ENCODE results near the gene CAMK2B.

The CAMK2B gene

DNA sequence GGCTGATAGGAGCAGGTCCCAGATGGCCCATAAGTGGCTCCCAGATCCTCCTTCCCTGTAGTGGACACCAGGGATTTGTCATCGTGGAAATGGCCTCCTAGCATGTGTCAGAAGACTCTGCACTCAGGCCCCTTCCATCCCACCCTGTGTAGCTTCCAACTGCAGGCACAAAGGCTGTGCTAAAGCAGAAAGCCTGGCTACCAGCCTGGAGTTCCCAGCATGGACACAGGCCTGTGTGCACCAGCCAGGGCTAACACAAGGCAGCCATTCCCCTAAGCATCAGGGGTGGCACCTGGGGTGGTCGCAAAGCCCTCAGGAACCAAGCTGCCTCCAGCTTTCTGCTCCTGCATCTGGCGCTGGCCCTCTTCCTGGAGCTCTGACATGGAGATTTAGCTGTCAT is 4.5 kb upstream of the CAMK2B start:
- DNase-seq, result no peak

DNA sequence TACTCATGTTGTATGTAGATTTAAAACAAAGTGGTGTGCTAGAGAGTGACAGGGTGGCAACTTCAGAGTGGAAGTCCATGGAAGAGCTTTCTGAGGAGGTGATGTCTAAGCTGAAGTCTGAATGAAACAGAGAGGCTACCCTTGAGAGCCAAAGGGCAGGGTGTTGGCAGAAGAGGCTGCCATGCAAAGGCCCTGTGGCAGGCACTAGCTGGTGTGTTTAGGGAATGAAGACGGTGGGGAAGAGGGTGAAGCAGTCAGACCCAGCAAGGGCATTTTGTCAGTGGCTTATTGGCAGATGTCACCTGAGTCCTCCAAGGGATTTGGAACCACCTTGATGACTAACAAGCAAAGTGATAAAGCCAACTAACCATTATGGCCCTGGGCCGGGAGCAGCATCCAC is 3.7 kb upstream of the CAMK2B start:
- DNase-seq, result no peak

DNA sequence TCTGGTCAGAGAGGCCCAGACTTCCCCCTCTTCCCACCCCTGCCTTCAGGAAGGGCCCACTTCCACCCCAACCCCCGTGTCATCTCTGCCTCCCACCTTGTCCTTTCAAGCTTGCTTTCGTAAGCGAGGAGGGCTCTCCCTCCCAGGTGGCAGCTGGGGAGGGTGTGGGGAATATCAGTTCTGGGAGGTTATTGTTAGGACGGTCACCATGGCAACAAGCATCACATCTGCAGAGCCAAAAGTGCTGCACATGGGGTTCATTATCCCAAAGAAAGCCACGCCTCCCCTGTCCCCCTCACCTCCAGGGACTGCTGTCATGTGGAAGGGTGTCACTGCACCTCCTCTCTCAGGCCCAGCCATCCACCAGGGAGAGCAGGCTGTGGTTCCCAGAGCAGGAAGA is 2.6 kb upstream of the CAMK2B start:
- DNase-seq, result no peak

DNA sequence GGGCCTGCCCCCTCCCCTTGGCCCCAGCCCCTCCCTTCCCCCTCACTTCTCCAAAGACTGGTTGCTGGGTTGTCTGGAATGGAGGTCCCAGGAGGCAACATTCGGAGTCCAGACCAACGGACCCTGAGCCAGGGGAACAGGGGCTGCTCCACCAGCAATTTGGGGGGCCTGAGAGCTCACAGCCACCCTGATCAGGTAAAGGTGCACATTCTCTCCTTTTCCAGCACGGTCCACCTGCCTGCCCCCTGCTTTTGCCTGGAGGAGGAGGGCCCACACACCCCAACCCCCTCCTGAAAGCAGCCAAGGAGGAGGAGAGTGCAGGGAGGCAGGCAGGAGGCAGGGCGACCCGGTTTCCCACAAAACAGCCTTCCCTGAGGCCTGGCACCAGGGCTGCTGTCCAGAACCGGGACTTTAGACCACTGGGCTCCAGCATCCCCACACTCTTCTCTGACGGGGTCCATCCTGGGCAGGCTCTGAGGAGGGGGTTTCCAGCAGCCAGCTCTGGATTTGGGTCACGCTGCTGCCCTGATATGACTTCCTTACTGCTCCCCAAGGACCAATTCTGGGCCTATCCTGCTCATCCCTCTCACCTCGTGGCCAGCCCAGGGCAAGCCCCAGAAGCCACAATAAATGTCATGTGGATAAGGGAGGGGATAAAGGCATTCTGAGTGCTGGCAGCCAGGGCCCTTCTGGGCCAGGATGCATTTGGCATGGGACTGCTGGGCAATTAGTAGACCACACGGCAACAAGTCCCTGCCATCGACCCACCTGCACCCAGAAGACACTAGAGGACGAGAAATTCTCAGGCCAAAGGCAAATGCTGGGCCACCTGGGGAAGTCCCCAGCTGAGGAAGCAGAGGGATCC is 1.1 kb upstream of the CAMK2B start:
- no peak for DNase-seq

DNA sequence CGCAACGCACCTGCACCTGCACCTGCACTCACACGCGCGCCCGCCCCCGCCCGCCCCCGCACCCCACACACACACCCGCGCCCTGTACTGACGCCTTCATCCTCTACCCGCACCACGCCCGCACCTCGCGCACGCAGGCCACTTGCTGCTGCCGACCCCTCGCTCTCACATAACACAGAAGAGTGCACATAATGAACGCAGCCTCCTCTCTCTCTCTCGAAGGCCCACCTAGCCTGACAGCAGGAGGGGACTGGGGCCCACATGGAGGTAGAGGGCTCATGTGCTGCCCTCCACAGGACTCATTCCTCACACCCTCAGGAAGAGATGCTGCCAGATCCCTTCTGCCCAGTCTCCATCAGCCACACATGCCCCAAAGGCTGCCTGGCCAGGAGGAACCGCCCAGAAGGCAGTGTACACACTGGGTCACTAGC is 432 bp upstream of the CAMK2B start:
- no peak for DNase-seq

DNA sequence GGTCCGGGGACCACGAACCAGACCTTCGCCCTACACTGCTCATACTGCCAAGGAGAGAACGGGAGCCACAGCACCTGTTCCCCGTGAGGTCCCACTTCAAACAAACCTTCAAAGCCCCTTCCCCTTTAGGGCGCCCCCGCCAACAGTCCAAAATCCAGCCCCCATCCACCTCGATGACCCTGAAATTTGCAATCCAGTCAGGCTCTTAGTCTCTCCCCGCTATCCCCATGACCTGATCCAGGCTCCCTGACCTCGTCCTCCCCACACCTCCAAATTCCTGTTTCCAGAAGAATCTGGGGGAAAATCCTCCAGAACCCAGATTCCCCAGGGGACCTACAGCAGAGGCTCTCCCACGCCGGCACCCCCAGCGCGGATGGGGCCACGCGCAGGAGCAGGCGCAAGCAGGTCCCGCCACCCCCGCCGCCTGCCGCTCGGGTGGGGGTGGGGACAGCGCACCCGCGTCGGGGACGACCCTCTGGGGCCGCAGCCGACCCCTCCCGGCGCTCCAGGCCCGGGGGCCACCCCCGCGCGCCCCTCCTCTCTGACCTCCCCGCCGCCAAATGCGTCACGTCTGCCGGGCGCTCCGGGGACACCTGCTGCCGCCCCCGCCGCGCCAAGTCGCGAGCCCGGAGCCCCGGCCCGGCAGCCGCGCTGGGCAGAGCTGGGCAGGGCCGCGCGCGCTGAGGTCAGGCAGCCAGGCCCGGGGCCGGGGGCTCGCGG is 753 bp downstream of the CAMK2B start:
- no peak for DNase-seq

DNA sequence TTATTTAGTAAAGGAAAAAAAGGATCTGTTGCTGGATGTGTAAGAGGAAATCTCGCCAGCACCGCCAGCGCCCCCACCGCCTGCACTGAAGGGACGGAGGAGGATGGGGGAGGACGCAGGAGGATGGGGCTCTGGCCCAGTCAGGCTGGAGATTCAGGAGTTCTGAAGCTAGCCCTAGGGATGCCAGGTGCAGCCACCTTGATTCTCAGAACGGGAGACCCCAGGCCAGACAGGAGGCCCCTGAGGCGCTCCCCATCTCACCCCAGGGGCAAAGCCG is 1.3 kb downstream of the CAMK2B start:
- no peak for DNase-seq

DNA sequence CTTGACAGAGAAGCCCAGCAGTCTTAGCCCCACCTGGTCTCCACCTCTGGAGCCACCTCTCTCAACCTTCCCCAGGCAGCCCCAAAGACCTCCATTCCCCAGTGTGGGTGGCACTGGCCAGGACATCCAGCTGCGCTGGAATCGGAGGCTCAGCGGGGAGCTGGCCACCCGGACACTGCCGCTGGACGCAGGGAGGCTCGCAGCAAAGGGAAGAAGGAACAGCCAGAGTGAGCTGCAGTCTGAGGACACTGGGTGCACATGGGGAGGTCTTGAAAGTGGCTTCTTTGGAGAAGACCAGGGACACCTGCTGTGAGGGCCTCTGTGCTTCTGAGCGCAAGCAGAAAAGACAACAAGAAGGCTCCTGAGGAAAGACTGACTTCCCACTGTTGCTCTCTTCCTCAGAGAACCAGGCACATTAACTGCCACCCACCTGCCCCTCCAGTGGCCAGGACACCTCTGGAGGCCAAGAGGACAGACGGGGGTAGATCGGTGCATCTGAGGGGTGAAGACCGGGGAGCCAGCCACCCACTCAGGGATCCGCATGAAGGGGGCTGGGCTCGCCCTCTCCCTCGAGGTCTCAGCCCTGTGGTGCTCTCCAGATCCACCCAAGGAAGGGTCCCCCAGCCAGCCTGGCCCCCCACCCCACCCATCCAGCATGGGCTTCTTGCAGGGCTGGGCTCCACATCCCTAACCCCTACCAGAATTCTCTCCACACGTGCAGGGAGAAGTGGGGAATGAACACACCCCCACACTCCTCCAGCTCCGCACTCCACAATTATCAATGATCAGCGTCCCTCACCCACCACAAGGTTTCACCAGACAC is 1.8 kb downstream of the CAMK2B start:
- DNase-seq, result no peak

DNA sequence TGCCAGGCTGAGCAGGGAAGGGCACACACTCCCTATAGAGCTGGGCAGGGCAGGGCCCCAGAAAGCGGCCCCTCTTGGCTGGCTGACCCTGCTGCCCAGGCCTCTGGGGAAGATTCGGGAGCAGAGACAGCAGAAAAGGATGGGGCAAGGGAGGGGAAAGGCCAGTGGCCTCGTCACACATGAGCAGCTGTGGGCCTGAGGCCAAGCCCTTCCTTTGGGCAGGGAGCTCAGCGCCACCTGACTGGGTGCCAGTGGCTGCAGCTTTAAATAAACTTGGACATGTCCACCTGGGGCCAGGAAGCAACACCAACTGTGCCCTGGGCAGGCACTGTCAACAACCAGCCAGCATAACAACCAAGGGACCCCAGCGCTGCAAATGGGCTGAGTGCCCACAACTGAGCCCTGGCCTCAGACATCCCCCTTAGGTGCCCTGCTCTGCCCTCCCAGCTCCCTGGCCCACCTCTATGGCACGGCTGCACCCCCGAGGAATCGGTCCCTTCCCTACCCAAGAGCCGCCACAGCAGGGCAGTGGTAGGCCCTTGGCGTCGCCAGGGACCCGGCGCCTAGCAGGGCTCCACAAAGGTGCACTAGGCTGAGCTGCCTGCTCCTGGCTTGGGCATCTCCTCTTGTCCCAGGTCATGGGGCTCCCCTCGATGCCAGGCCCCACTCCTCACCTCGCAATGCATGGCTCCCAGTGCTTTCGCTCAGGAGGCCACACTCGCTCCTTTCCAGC is 2.6 kb downstream of the CAMK2B start:
- DNase-seq, result no peak

DNA sequence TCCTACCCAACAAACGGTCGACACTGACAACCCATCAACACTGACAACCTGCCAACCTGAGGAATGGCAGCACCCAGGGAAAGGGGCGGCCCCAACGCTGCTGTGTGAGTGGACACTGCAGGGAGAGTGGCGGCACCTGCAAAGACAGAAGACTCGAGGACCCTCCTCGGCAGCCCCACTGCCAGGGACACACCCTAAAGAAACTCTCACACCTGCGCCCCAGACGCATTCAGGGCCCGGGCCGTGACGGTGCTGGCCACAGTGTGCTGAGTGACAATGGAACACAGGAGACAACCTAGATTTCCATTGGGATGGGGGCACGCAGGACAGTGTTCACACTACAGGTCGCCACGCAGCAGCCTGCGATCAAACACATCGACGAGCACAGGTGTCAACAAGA is 3.6 kb downstream of the CAMK2B start:
- DNase-seq, result no peak

DNA sequence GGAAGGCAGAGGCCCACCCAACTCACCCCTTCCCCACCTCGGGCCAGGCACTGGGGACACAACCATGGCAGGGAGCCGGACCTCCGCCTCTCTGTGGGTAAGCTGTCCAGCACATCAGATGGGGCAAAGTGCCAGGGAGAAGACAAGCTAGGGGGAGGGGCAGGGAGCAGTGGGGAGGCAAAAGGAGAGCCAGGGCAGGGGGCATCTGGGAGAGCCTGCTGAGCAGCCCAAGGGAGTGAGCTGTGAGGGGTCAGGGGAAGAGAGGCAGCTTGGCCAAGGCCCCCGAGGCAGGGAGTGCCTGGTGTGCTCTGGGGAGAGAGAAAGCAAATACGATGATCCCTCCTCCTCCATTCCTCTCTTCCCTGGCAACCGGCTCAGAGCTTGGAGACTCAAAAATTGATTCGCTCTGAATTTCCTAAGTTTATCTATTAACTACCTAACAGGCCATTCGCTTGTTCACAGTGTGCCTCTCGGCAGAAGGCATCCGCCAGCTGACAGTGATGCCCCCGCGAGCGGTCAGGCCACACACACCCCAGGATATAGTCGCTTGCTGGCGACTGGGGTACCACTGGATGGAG is 4.5 kb downstream of the CAMK2B start:
- no peak for DNase-seq

DNA sequence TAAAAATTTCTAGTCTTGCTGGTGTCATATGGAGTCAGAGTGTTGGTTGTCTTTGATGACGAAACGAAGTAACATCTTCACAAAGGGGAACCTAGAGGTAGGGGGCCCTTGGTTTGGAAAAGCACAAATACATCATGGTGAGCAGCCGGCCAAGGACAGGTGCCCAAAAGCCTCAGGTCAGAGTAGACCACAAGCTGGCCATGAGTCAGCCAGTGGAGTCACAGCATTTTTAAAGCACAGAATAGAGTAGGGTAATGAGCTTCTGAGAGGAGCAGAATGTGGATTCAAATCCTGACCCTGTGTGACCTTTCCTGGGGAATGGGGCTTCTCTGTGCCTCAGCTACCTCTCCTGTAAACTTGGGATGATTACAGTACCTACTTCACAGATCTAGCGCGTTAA is 5.3 kb downstream of the CAMK2B start:
- DNase-seq, result no peak

DNA sequence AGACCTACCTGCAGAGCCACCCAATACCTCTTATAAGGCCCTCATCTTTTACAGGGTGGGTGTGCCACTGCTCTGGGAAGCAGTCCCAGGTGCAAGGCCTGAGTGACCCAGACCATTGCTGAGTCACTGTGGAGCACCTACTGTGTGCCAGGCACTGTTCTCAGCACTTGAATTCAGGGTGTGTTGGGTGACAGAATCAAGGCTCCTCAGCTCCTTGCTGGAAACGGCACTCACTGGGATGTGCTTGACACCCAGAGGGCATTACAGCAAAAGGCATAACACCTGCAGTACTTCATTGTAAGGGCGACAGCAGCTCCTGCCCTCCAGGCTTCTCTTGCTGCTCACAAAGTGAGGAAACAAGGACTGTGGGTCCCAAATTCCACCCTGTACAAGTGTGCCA is 7.1 kb downstream of the CAMK2B start:
- no peak for DNase-seq

DNA sequence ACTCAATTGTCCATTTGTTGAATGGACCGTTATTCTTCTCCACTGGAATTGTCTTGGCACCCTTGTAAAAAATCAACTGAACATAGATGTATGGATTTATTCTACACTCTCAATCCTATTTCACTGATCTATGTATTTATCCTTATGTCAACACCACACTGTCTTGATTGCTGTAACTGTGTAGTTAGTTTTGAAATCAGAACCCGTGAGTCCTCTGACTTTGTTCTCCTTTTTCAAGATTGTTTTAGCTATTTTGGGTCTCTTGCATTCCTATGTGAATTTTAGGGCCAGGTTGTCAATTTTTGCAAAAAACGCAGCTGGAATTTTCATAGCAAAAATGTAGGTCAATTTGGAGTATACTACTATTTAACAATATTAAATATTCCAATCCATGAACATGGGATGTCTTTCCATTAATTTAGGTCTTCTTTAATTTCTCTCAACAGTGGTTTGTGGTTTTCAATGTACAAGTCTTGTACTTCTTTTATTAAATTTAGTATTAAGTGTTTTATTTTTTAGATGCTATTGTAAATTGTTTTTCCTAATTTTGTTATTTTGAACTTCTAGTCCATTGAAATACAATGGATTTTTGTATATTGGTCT is 10.0 kb downstream of the CAMK2B start:
- no peak for DNase-seq

DNA sequence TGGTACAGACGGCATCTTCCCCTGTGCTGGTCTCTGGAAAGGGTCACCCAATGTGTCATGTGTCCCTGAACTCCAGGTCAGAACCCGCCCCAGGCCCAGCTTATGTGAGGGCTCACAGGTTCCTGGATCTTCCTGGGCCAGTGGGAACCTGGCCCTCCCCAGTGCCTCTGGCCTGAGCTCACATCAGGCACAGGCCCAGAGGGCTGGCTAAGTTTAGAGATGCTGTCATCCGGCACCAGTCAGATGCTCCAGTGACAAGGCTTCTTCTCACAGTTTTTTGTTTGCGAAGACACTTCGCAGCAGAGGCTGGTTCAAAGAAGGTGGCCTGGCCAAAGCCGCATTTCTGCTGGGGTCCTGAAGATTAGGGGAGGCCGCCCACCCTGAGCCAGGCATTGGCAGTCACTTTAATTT is 11.8 kb downstream of the CAMK2B start:
- DNase-seq, result no peak

DNA sequence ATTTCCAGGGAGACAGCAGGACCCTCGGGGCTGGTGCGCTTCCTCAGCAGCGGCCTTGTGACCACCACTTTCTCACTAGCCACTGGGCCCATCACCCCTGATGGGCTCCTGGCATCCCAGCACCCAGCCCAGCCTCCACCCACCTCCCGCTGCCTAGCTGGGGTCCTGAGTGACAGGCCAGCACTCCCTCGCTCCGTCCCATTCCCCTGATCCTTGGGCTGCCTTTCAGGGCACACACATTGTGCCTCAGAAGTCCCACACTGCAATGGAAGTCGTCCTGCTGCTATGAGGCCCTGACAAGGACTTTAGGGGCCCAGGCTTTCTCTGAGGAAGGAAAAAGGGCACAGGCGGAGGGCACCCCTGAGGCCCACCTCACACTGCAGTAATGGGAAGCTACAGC is 12.4 kb downstream of the CAMK2B start:
- DNase-seq, result no peak

DNA sequence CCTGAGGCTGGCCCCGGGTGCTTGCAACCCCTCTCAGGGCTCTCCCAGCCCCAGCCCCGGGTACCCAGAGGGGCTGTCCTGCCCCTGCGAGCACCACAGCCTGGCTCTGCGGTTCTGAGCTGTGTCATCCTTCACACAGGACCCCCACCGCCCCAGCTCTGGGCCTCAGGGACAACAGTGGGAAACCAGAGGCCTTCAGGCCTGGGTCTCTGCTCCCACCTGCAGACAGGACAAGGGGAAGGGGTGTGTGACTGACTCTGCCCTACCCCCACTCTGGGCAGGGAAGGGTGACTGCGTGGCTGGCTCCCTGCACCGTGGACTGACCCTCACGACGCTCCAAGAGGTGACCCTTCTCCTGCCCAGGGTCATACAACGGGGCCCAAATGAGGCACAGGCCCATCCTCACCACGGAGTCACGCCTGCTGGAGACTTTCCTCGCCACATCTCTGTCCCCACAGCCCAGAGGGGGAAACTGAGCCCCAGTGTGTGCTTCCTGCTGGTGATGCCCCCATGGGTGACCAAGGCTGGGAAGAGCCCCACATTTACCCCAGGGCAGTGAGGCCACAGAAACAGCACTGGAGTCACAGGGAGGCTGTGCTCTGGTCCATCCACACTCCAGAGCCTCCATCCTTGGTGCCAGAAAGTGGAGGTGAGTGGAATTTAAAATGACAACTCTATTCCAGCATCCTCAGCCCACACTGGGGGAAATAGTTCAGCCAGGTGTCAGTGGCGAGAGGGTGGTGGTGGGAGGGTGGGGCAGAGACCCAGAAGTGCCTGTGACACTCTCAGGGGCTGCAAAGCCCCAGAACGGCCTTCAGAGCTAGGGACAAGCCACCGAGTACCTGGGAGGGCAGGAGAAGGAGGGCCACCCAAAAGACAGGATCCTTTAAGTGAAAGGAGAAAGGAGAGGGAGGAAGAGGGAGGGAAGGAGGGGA is 13.6 kb downstream of the CAMK2B start:
- no peak for DNase-seq

DNA sequence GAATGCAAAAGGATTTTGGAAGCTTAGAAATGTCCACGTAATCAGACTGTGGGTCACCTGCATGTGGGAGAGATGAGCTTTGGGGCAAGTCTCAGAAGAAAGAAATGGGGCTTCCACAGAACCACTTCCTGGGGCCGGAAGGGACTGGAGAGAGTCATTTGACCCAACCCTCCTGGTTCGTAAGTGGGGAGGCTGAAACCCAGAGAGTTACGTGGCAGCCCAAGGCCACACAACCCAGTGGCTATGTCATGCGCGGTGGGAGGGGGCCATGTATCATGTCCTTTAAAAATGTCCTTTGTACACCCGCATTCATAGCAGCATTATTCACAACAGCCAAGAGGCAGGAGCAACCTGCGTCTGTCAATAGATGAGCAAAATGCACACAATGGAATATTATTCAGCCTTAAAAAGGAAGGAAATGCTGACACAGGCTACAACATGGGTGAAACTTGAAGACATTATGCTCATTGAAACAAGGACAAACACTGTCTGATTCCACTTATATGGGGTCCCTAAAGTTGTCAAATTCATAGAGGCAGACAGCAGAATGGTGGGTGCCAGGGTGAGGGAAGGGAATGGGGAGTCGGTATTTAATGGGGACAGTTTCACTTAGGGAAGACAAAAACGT is 15.1 kb downstream of the CAMK2B start:
- DNase-seq, result no peak

DNA sequence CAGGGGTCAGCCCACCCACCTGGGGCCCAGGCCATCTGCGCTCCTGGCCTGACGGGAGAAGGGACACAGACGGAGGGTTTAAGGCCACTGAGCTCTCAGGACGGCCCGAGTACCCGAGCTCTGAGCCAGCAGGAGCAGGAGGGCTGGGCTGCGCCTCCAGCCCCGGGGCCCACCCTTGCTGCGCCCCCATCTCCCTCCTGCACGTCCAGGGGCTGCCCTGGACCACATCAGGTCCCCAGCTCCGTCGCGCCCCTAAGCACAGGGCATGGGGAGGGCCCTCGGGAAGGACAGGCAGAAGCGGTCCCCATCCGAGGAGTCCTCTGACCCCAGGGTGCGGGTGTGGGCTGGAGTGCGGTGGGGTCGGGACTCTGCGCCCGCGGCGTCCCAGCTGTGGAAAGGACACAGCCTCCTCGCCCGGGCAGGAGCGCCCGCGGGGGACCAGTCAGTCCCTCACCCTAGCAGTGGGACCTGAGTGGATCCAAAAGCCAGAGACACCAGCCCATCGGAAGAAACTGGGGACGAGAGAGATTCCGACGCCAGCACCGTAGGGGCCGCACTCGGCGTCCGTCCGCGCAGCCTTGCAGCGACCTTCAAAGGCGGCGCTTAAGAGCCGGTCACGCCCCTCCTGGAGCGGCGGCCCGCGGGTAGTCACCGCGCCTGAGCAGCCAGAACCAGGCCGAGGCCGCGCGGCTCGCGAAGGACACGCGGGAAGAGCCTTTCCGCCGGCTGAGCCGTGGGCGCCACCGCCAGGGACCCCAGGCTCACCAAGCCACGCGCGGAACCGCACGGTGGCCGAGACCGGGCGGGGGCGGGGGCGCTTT is 15.9 kb downstream of the CAMK2B start:
- no peak for DNase-seq
